NCI-H2107 (cell line): ENCODE measurements around the gene NIPAL1.
"Not testable (repeated sequence)": the region's sequence is repeated elsewhere in the genome, so short reads cannot be mapped to it uniquely, and the experiment has no call there.

Experiments used
- DNase-seq: peaks from one replicate; lab custom pipeline; 2025; lab: John Stamatoyannopoulos, UW

NIPAL1 gene

DNA sequence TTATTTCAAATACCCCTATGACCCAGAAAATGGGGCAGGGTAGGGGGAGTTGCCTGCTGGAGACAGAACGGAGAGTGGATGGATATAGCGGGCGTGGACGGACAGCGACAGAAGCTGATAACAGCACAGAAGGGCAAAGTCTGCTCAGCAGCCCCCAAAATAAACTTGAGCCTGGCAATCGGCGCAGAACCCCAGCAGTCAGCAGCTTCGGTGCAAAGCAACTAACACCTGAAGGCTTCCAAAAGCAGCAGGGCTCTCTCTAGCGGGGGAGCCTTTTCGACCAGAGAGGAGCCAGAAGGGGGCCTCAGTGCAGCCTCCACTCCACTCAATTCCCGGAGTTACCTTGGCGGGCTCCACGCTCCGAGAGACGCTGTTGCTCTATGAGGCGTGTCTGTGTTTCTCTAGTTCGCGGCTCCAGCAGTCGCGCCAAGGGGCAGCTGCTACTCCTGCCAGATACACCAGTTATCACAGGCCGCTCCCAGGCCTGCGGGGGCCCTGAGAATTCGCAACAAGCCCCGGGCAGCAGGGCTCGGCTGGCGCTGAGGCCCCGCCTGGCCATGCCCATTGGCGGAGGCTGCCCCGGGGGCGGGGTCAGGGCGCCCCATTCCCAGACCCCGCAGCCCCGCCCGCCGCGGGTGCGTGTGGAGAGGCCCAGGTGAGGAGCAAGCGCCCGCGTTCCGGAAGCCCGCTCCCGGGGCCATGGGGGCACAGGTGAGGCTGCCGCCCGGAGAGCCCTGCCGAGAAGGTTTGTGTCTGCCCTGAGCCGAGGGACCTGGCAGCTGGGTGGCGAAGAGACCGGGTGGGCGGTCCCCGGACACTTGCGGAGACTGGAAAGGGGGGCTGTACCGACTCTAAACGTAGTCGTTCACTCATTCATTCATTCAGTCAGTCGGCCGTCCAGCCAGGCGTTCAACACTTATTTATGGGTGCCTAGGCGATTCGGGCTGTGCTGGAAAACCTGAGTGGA, at the start of gene NIPAL1, which contains the start of gene CNGA1:
TSS of gene NIPAL1 (plus strand) at position 632 of the 967 bp plus-strand sequence. CDS start at position 700, 68 bp downstream.
TSS of gene CNGA1 (minus strand) at position 541 of the 967 bp plus-strand sequence. CDS start 63,992 bp downstream, outside the sequence.
- peak; percentile 27 for DNase-seq

DNA sequence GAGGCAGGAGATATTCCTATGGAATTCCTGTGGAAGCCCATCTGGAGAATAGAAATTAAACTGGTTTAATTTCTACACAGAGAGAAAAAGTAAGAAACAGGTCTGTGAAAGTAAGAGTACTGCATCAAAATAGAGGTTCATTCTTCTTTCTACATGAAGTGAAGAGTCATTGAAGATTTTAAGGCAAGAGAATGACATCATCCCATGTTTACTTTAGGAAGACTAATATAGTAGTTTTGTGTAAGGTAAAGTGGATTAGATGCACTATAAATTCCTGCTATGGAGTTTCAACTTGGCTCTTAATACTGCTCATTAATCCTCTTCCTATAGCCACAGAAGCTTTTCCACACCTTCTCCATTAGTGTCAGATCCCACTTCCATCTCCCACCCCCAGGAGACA, 47.7 kb upstream of the NIPAL1 start:
- DNase-seq: no peak

DNA sequence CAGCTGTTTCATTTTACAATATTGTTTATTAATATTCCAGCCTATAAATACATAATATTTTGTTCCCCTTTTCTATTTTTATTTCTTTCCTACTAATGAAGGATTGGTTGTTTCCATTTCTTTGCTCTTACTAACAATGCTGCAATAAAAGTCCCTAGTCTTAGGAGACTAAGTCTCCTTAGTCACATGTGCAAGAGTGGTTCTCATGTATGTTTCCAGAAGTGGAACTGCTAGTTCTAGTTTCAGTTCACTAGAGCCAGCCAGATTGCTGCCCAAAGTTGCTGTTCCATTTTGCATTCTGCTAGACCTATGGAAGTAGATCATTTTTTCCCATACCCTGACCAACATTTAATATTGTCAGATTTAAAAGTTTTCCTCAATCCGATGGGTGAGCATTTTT, 44.4 kb upstream of the NIPAL1 start:
- DNase-seq: no peak

DNA sequence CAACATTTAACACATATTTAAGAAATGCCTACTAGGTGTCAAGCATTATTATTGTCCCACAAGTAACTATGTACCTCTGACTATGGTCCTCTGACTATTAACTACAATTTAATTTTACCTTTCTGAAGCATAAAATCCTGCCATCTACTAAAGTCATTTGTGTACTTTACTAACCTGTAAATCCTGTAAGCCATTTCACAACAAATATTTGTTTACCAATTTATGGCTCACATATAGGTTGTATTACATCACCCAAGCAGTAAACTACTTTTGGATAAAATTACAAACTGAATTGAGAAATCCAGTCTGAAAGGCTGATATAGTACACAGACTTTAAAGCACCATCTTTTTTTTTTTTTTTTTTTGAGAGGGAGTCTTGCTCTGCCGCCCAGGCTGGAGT, 43.9 kb upstream of the NIPAL1 start:
- no peak for DNase-seq

DNA sequence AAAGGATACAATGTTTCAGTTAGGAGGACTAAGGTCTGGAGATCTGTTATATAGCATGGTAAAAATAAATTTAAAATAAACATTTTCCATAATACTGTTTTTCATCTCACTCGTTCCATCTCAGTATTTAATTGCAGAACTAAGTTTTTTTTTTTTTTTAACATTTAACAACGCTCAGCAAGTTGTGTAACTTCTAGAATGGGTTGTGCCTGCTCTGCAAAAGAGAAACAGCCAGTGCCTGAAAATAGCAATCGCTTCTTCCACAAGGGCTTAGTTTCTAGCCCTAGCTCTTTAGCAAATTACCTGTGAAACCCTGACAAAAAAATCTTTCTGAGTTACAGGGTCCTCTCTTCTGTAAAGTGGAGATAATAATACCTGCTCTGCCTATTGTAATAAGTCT, 42.0 kb upstream of the NIPAL1 start:
- DNase-seq: no peak

DNA sequence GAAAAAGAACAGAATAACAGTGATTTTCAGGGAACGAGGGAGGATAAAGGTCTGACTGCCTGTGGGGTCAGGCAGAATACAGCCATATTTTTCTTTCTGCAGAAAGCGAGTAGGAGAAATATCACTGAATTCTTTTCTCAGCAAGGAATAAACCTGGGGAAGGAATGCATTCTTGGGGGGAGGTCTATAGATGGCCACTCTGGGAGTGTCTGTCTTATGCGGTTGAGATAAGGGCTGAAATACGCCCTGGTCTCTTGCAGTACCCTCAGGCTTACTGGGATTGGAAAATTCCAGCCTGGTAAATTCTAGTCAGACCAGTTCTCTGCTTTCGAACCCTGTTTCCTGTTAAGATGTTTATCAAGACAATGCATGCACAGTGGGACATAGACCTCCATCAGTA, 26.4 kb upstream of the NIPAL1 start:
- DNase-seq: no peak

DNA sequence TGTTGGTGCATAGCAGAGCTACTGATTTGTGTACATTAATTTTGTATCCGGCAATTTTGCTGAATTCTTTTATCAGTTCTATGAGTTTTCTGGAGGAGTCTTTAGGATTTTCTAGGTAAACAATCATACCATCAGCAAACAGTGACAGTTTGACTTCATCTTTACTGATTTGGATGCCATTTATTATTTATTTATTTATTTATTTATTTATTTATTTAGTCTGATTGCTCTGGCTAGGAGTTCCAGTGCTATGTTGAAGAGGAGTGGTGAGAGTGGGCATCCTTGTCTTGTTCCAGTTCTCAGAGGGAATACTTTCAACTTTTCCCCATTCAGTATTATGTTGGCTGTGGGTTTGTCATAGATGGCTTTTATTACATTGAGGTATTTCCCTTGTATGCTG, 24.1 kb upstream of the NIPAL1 start:
- DNase-seq: not testable (repeated sequence)

DNA sequence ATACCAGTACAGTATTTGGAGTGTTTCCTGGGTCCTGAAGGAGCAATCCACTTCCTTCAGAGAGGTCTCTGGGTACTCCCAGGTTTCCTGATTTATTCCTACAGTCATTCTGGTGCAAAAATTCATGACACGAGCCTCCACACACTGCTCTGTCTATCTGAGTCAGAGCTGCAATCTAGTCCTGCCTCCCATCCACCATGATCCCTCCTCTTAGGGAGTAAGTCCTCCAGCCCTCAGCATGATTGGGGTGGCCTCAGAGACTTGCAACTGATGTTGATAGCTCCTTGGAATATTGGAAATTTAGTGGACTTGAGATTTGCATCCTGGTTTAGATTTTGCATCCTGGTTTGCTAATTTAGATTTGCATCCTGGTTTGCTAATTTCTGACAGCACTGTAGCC, 20.6 kb upstream of the NIPAL1 start:
- DNase-seq: no peak

DNA sequence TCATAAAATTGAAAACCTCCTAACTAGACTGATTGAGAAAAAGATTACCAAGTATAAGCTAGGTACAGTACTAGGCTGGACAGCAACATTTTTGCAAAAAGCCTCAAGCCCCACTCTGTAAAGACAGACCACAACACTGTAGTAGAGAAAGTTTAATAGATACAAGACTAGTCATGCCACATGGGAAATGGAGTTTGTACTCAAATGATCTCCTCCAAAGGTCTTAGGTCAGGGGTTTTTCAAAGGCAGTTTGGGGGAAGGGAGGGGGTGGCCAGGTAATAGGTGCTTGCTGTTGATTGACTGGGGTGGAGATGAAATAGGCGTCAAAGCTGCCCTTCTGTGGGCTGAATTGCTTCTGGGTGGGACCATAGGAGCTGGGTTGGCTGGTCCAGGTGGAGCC, 14.3 kb upstream of the NIPAL1 start:
- no peak for DNase-seq

DNA sequence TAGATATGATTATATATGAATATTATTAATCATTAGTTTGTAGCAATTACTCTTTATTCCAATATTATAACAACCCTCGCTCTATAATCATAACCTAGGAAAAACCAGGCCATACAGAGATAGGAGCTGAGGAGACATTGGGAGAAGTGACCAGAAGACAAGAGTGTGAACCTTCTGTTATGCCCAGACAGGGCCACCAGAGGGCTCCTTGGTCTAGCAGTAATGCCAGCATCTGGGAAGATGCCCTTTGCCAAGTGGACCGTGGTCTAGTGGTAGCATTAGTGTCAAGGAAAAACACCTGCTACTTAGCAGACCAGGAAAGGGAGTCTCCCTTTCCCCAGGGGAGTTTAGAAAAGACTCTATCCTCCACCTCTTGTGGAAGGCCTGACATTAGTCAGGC, 13.0 kb upstream of the NIPAL1 start:
- not testable (repeated sequence) for DNase-seq

DNA sequence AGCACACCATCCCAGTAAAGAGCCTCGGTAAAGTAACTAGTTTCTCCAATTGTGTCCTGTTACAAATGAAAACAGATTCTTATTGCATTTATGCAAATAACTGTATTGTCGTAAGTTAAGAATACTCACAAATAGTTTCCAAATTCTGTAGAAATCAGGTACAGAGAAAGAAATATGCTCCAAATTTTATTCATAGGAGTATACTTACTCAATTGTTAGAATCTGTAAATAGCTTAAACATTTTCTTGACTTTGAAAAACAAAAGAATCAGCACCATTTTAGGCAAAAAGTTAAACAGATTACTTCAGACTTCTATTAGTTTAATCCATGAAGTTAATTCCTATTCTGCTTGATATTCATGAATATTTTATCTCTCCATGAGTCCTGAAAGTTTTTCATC, 10.8 kb upstream of the NIPAL1 start:
- DNase-seq: no peak

DNA sequence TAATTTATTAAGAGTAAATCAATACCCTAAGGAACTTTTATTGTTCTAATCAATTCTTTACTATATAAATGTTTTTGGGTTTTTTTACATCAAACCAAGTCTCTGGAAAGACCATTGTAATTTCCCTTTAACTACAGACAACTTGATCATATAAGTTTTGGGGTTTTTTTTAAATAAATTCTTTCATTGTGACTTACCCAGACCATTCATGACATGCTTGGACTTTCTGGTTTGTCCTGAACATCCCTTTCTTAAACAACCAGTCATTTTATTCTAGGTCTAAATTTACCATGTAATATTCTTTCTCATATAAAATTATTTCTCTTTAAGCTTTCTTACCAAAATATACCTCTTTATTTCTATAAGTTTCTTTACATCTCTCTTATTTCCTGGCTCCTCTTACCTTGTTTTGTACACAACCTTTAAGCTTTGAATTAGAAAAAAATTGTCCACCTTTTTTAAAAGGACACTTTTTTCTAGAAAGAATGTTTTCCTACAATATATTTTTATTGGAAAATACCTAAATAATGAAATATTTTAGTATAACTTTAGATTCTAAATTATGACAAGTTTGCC, 8.5 kb upstream of the NIPAL1 start:
- no peak for DNase-seq

DNA sequence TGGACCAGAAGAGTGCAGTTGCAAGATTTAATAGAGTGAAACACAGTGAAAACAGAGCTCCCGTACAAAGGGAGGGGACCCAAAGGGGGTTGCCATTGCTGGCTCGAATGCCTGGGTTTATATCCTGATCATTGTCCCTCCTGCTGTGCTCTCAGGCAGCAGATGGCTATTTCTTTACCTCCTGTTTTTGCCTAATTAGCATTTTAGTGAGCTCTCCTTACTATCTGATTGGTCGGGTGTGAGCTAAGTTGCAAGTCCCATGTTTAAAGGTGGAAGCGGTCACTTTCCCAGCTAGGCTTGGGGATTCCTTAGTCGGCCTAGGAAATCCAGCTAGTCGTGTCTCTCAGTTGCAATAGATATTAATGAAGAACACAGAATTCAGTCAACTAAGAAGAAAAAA, 5.7 kb upstream of the NIPAL1 start:
- not testable (repeated sequence) for DNase-seq

DNA sequence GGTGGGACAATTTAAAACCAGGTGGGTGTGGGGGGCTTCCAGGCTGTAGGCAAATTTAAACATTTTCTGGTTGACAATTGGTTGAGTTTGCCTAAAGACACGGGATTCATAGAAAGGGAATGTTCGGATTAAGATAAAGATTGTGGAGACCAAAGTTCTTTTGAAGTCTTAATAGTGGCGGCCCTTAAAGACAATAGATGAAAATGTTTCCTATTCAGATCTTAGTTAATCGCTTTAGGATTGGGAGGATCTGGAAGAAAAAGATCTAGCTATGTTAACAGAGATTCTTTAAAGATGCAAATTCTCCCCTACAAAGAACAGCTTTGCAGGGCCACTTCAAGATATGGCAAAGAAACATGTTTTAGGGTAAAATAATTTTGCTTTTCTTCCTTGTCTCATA, 4.8 kb upstream of the NIPAL1 start:
- no peak for DNase-seq

DNA sequence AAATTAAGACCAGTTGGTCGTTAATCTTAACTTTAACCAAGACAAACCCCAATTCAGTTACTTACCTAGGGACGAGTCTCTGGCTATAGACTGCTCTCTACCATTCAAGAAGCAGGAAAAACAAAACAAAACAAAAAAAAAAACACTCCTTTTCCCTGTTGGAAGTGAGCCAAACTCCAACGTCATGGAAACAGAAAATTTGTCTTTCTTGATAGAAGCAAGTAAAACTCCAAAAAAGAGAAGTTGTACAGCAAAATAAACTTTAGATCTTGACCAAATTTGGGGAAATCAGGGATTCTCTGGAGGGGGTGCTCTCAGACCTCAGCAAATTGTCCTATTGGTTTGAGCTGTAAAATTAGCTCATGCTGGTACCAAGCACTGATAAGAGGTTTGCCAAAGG, 3.7 kb upstream of the NIPAL1 start:
- no peak for DNase-seq

DNA sequence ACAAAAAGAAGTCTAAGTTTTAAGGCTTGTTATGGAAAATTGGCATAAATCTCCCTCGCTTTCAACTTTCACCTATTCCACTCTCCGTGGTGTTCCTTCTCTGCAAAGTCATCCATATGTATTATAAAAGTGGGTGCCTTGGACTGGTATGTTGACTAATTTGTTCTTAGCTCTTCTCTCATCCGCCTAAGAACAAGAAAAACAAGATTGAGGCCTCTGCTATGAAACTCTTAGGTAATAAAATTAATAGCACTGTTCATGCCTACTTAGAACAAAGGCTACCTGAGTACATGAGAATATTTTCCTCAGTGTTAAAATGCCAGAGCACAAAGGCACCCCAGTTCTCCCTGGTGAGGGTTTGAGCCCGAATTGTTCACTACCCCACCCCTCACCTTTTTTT, 1.4 kb upstream of the NIPAL1 start:
- no peak for DNase-seq

DNA sequence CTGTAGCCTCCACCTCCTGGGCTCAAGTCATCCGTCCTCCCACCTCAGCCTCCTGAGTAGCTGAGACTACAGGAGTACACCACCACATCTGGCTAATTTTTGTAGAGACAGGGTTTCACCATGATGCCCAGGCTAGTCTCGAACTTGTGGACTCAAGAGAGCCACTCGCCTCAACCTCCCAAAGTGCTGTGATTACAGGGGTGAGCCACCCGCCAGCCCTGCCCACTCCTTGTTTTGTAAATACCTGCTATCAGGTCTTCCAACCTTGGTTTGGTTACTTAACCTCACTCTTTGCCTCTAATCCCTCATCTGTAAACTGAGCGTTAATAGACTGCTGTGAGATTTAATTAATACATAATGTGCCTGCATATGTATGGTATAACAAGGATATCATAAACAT, 894 bp upstream of the NIPAL1 start:
- DNase-seq: no peak

DNA sequence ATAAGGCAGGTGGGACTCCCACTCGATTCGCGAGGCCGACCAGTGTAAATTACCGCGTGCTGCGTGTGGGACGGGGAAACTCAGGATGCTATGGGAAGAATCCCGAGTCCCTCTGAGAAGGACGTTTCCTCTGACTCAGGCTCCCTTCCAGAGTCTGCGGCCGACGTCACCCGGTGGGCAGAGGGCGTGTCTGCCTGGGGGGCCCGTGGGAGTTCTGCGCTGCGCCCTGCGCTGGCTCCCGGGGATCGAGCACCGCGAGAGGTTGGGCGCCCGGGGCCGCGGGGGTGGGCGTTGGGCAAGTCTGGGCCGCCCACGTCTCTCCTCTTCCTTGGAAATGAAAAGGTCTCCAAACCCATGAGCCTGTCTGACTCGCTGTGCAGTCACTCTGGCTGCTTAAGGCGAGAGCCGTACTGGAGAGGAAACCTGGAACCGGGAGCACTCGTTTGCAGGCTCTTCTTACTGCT, 568 bp downstream of the NIPAL1 start:
- no peak for DNase-seq

DNA sequence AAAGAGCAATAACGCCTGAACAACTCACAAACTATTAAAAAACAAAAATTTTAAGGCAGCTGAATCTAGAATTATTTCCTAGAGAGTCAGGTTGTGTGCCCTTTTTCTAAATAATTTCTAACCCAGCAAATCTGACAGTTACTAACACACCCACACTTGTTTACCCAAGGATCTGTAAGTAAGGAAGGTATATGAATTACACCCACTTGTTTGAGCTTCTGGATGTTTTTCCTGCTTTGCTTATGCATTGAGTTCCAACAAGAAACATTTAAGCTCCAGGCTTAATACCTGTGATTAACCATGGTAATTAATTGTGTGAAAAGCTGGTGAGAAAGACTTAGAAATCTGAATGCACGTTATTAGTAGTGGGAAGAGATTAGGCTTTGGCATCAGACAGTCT, 1.5 kb downstream of the NIPAL1 start:
- DNase-seq: no peak

DNA sequence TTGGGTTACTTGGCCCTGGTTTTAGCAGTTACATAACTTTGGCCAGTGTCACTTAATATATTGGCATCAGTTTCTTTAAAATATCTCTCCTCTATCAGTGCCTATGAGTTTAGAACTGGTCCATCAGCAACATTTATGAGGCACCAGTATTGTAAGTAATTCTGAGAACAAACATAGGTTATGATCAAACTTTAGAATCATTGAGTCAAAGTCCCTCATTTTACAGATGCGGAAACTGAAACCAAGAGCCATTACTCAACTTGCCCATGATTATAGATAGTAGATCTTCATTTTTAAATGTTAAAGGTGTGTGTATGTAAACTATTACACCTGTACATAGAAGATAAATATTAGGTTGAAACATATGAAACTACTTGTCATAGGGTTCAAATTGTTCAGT, 4.5 kb downstream of the NIPAL1 start:
- DNase-seq: no peak

DNA sequence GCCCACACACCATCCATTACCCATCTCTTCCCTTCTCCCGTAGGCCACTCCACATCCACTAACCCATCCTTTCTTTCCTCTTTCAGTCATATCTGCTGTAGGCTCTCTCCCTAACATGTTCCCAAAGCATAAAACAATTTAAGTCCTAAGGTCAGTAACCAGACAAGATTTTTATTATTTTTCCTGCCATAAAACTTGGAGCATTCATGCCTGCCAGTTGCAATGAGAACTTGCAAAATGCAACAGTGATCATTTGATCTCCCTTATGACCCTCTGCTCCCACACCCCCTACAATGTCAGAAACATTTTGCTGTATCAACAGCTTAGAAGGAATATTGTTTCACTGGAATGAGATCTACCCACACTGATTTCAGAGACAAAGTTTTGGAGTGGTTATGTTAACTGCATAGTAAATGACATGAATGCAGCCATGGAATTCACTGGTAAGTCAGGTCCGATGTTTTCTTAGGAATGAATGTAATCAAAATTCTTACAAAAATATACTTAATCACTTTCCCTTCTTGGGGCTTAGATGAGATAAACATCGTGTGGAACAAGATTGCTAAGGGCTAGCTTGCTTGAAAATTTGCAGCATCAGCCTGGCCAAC, 5.7 kb downstream of the NIPAL1 start:
- DNase-seq: no peak

DNA sequence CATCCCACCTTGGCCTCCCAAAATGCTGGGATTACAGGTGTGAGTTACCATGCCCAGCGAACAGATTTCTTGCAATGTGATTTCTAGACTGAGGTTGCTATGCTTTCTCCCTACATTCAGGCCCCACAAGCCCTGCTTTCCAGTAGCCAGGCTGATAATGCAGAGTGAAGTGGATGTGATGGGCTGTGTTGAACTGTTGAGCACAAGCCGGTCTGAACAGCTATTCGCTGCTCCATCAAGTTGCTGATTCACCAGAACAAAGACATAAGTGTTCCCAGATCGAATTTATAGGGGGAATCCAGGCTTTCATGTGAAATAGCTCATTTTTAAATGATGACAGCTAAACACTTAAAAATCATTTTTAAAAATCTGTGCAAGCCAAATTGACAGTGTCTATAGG, 8.0 kb downstream of the NIPAL1 start:
- DNase-seq: no peak

DNA sequence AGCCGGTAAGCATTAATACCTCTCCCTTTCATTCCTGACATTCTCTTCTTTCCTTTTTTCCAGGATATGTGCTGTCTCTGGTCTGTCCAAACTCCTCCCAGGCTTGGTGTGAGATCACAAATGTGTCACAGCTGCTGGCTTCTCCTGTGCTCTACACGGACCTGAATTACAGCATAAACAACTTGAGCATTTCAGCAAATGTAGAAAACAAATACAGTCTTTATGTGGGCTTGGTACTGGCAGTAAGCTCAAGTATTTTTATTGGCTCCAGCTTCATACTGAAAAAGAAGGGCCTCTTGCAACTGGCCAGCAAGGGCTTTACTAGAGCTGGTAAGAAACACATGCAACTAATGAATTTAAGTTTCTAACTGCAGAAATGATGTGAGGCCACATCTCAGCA, 8.4 kb downstream of the NIPAL1 start:
- DNase-seq: no peak
